Measurements from ENCODE around the gene MAPRE3. TPM values are rescaled to one million over a fixed set of nuclear protein-coding genes. Genes with fewer than 3 reads are reported as not detected.

The MAPRE3 gene
- total and polyA plus RNA-seq, 2 donors (not counting 3 experiments of a cell fraction or from before 2014, with no cell fraction given): 4.4 to 6.1 TPM

- TF ChIP-seq POLR2AphosphoS5 (IDR thresholded peaks at IDR 0.05; ENCODE audit: insufficient read depth, low read depth, low read length) (no peak), MAX (IDR thresholded peaks at IDR 0.05; ENCODE audit: insufficient read depth, insufficient read length) (no peak), MYC (IDR thresholded peaks at IDR 0.05; ENCODE audit: low read depth, low read length) (no peak), FOS (IDR thresholded peaks at IDR 0.05; ENCODE audit: borderline replicate concordance, insufficient read depth, low read length) (no peak), EZH2 (IDR thresholded peaks at IDR 0.05; ENCODE audit: borderline replicate concordance, low read depth, low read length, severe bottlenecking) (no peak), JUN (IDR thresholded peaks at IDR 0.05; ENCODE audit: borderline replicate concordance, insufficient read depth, insufficient read length, low read depth) (no peak), GATA2 (IDR thresholded peaks at IDR 0.05; ENCODE audit: insufficient read depth, insufficient read length, low read depth, low read length) (no peak), POLR2A (IDR thresholded peaks at IDR 0.05; ENCODE audit: low read depth, low read length) (no peak), CTCF (IDR thresholded peaks at IDR 0.05; ENCODE audit: extremely low read depth in 1 of 2, insufficient read depth in 1 of 2, low read depth in 1 of 2, low read length in 2 of 2) (no peak)
- dilution Hi-C loops (cut with MboI; ENCODE audit: extremely low pct_ligation_motif_present, low sequenced_read_pairs): no loop called here
- peak overlapping the region; percentile 33 for H2AFZ ChIP-seq (ENCODE audit: low read depth, low read length)
- TSS peak; percentile 71 for BruUV-seq (replicated peaks)
- H3K79me2 ChIP-seq (ENCODE audit: control insufficient read depth, insufficient read depth, low read length): peaks cover 34% of the 10 kb centered on the region
- H3K4me2 ChIP-seq (ENCODE audit: insufficient read depth, low read length): peak overlapping the region; percentile 72
- CTCF ChIA-PET: interaction anchor here (0.8 to 2.8 kb wide), 8 partner anchors 8 to 225 kb away, joined by 3 to 27 read pairs (median 8); partner anchors contain the start of gene AGBL5
- intact Hi-C loops (cut with micrococcal nuclease): loop anchor here (1.0 kb wide), 4 partner anchors 11 to 37 kb away; partner anchors contain the start of gene AGBL5
- FAIRE-seq (no peak), DNase-seq (ENCODE audit: low read depth, low spot score) (no peak)
- H4K20me1 ChIP-seq (replicated peaks; ENCODE audit: control insufficient read depth, extremely low read depth, insufficient read depth, low read length): no peaks in the 10 kb centered on the region
- peak overlapping the region; percentile 88 for H3K9ac ChIP-seq (replicated peaks; ENCODE audit: extremely low read depth, insufficient read depth, low read length)
- H3K4me1 ChIP-seq (ENCODE audit: control insufficient read depth, extremely low read depth, insufficient read depth, low read length): peaks cover 17% of the 10 kb centered on the region
- H3K9me1 ChIP-seq (replicated peaks; ENCODE audit: control insufficient read depth, extremely low read depth, insufficient read depth, low read length): no peaks in the 10 kb centered on the region
- no peaks in the 10 kb centered on the region for H3K27me3 ChIP-seq (ENCODE audit: control insufficient read depth in 2 of 2, insufficient read depth in 2 of 2, low read length in 2 of 2)
- peak overlapping the region; percentile 41 to 85 (median 68) for H3K4me3 ChIP-seq (replicated peaks in 1 of 3; ENCODE audit: insufficient read depth in 1 of 3, low read depth in 1 of 3, low read length in 3 of 3)
- POLR2A ChIA-PET: interaction anchor here (1.0 to 1.9 kb wide), 3 partner anchors 8 to 20 kb away, joined by 4 to 7 read pairs (median 6); partner anchors contain the start of gene AGBL5
- H3K9me3 ChIP-seq (replicated peaks; ENCODE audit: control insufficient read depth, insufficient read depth, low read length): no peaks in the 10 kb centered on the region
- peaks cover 13 to 23% of the 10 kb centered on the region in 2 experiments for H3K36me3 ChIP-seq (ENCODE audit: control insufficient read depth in 2 of 2, extremely low read depth in 1 of 2, insufficient read depth in 2 of 2, low read length in 2 of 2)
- peak overlapping the region; percentile 76 for H3K27ac ChIP-seq (ENCODE audit: insufficient read depth, low read depth, low read length)
These were observed 100.3 kb downstream of the MAPRE3 start for GRCh38 chr2:27070653-27071276.

All from endothelial cell of umbilical vein (primary cell).